HT1080 (cell line): ENCODE results near the gene OR4C11. TPM values are rescaled to one million over a fixed set of nuclear protein-coding genes. Genes with fewer than 3 reads are reported as not detected.

ENCODE experiments used
- DNase-seq: peaks from one replicate; pipeline ENCODE4 v3.0.0-alpha.2; 2015; ENCODE audit warnings: low read depth
- polyA plus RNA-seq, 2 experiments: library from polyadenylated mRNA; depleted of rRNA; stranded (reverse); fragments of >200 nt; gene quantifications; 2 replicates each; pipeline ENCODE4 v1.2.3, GENCODE V29; 2015
- total RNA-seq: library from RNA; depleted of rRNA; stranded (reverse); fragments of >200 nt; shearing (Covaris generic); gene quantifications from 2 replicates; pipeline ENCODE4 v1.2.3, GENCODE V29; 2014; rRNA removed

OR4C11 gene, protein sequence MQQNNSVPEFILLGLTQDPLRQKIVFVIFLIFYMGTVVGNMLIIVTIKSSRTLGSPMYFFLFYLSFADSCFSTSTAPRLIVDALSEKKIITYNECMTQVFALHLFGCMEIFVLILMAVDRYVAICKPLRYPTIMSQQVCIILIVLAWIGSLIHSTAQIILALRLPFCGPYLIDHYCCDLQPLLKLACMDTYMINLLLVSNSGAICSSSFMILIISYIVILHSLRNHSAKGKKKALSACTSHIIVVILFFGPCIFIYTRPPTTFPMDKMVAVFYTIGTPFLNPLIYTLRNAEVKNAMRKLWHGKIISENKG
- total RNA-seq = not detected in 2 replicates
- not detected in 2 replicates for polyA plus RNA-seq (2015; cell fraction: cytosol; rRNA removed)
- polyA plus RNA-seq (2015; cell fraction: nucleus; rRNA removed) = not detected in 2 replicates

DNA sequence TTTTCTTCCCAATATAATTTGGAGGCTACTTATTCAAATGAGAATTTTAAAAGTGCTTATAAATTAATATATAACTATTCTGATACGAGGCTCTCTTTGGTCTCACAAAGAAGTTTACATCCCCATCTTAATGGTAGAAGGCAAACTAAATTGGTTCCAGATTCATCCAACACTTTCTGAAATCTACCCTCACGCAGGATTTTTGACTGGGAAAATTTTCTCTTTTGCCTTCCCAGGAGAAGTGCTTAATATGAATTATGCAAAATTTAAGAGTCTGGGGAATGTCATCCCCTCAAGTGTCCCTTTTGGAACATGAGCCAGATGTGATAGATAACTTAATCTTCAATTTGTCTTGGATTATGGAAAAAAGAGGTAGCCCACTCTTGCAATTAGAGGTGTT, at the start of gene OR4C11:
OR4C11 (minus strand) TSS at position 101 of the 400 bp plus-strand sequence. CDS start 3,272 bp downstream, outside the sequence.
- no peak for DNase-seq

DNA sequence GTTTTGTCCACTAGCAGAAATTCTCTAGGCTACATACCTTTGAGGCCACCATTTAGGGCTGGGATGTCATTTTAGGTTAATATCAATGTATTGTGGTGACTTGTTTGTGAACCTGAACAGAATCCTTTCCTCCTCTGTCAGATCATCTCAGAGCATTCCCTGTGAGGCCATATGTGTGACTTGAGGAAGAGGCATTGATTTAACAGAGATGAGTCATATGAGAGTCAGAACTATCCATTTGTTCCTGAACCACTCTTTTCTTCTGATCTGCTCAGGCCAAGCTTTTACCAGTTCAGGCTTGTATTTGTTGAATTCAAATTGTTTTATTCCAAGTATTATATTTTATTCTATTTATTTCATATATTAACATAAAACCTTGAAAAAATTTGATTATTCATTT, 47.7 kb upstream of the OR4C11 start:
- DNase-seq = peak; percentile 59

GRCh38 chr11:55652560-55652959, 45.1 kb upstream of the OR4C11 start:
- DNase-seq = no peak

GRCh38 chr11:55648027-55648426, 40.6 kb upstream of the OR4C11 start, which contains the start of gene OR4S2:
Gene OR4S2 (plus strand): TSS chr11:55648327. CDS start chr11:55650904, 2,577 bp downstream.
- no peak for DNase-seq

GRCh38 chr11:55634813-55635212, 27.4 kb upstream of the OR4C11 start, which contains the start of gene OR4P4:
Gene OR4P4 (plus strand): TSS chr11:55635113.
- no peak for DNase-seq

GRCh38 chr11:55624531-55624930, 17.1 kb upstream of the OR4C11 start:
- DNase-seq = peak; percentile 9

DNA sequence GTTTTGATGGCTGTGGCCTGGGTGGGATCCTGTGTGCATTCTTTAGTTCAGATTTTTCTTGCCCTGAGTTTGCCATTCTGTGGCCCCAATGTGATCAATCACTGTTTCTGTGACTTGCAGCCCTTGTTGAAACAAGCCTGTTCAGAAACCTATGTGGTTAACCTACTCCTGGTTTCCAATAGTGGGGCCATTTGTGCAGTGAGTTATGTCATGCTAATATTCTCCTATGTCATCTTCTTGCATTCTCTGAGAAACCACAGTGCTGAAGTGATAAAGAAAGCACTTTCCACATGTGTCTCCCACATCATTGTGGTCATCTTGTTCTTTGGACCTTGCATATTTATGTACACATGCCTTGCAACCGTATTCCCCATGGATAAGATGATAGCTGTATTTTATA, 34.9 kb downstream of the OR4C11 start:
- DNase-seq = no peak

GRCh38 chr11:55571828-55572227, 35.6 kb downstream of the OR4C11 start, which contains the start of gene OR4C16:
Gene OR4C16 (plus strand): TSS chr11:55572128. CDS start chr11:55572128, 0 bp downstream.
- no peak for DNase-seq

GRCh38 chr11:55554169-55554568, 53.3 kb downstream of the OR4C11 start, which contains the start of gene OR4C15:
Gene OR4C15 (plus strand): TSS chr11:55554469. CDS start chr11:55554469, 0 bp downstream.
- no peak for DNase-seq

Other genes starting within 250 kb of the OR4C11 start
- gene OR4A15, start 239.7 kb downstream of the OR4C11 start, total RNA-seq = not detected in 2 replicates
- not detected in 2 replicates for gene OR4C15, start 53.2 kb downstream of the OR4C11 start, total RNA-seq
- gene OR4C16, start 35.5 kb downstream of the OR4C11 start, total RNA-seq = not detected in 2 replicates
- not detected in 2 replicates for gene OR4P4, start 27.5 kb upstream of the OR4C11 start, total RNA-seq
- not detected in 2 replicates for gene OR4S2, start 40.7 kb upstream of the OR4C11 start, total RNA-seq
- 0.10 TPM in 1 of 2 replicates, not detected in the other for gene OR4C6, start 54.6 kb upstream of the OR4C11 start, total RNA-seq
- gene OR5D13, start 165.8 kb upstream of the OR4C11 start, total RNA-seq = not detected in 2 replicates
- gene OR5D14, start 187.9 kb upstream of the OR4C11 start, total RNA-seq = not detected in 2 replicates
- gene OR5L1, start 203.7 kb upstream of the OR4C11 start, total RNA-seq = not detected in 2 replicates
- gene OR5D18, start 212.0 kb upstream of the OR4C11 start, total RNA-seq = not detected in 2 replicates
- not detected in 2 replicates for gene OR5L2, start 219.6 kb upstream of the OR4C11 start, total RNA-seq
- gene OR5D16, start 231.1 kb upstream of the OR4C11 start, total RNA-seq = not detected in 2 replicates